ENCODE data around the gene GABBR2.
"Not testable (repeated sequence)": the region's sequence is repeated elsewhere in the genome, so short reads cannot be mapped to it uniquely, and the experiment has no call there.

GABBR2 gene

DNA sequence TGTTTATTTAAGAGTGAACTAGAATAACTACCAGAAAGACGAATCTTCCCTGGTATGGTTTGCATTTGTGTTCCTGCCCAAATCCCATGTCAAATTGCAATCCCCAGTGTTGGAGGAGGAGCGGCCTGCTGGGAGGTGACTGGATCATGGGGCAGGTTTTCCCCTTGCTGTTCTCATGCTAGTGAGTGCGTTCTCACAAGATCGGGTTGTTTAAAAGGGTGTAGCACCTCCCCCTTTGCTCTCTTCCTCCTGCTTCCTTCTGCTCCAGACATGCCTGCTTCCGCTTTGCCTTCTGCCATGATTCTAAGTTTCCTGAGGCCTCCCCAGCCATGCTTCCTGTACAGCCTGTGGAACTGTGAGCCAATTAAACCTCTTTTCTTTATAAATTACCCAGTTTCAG lies 242.9 kb downstream of the GABBR2 start:
- DNase-seq: no peak

- not testable (repeated sequence) for DNase-seq
Measured at GRCh38 chr9:98464156-98464690, 244.5 kb downstream of the GABBR2 start.

DNA sequence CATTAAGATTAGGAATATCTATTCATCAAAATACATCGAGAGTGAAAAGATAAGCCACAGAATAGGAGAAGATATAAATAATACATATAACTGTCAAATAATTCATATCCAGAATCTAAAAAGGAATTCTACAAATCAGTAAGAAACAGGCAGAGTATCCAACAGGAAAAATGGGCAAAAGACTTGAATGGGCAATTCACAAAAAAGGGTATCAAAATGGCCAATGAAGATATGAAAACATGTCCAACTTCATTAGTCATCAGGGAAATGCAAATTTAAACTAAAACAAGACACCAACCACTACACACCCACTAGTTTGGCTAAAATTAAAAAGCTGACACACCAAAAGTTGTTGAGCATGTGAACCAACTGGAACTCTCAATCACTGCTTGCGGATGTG lies 246.4 kb downstream of the GABBR2 start:
- DNase-seq: no peak

- no peak for DNase-seq
Measured at GRCh38 chr9:98460704-98461103, 248.0 kb downstream of the GABBR2 start.

- no peak for DNase-seq
Measured at GRCh38 chr9:98457726-98458370, 250.9 kb downstream of the GABBR2 start.

DNA sequence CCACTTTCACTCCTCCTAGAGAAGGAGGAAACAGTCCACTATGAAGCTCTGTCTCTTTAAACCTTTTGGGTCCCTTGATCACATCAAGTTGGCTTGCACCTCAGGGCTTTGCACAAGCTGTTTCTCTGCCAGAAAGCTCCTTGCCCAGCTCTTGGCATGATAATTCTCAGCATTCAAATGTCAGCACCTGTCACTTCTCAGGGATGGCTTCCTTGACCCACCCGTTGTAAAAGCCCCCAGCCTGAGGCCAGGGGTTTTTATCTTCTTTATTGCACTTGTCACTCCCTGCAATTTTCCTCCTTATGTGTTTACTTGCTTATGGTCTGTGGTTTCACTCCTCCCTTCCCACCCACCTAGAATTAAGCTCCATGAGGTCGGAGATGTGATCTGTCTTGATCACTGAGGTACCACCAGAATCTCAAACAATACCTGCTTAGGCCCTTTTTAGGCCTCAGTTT lies 252.6 kb downstream of the GABBR2 start:
- no peak for DNase-seq

- no peak for DNase-seq
Measured at GRCh38 chr9:98455256-98456155, 253.2 kb downstream of the GABBR2 start.

- no peak for DNase-seq
Measured at GRCh38 chr9:98453589-98454311, 255.0 kb downstream of the GABBR2 start.

DNA sequence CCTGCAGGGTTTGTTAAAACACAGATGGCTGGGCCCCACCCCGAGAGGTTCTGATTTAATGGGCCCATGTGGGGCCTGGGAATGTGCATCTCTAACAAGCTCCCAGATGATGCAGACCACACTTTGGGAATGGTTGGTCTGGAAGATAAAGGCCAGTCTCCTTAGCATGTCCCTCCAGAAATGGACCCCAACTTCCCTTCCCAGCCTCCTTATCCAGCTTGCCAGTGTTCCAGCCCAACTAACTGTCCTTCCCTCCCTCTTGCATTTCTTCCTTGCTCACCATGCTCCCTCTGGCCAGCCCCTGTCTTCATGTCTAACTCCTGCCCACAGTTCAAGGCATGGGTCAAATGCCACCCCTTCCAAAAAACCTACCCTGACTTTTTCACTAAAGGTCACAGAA lies 257.2 kb downstream of the GABBR2 start:
- DNase-seq: no peak

- DNase-seq: no peak
Measured at GRCh38 chr9:98450496-98450895, 258.2 kb downstream of the GABBR2 start.

DNA sequence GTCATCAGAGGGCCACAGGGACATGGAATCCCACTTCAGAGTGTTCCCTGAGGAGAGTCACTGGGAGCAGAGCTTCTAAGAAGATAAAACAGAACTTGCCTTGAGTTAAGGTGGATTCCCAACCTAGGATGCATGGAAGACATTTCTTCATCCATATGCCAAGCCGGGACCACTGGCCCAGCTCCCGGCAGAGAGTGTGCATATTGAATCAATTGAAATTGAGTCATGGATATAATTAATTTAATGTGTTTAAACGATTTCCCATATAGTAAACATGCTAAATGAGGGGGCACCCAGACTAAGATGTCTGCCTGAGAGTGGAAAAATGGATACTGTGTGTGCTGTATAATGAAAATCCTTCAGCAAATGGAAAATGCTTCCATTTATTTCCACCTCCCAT lies 258.9 kb downstream of the GABBR2 start:
- no peak for DNase-seq

DNA sequence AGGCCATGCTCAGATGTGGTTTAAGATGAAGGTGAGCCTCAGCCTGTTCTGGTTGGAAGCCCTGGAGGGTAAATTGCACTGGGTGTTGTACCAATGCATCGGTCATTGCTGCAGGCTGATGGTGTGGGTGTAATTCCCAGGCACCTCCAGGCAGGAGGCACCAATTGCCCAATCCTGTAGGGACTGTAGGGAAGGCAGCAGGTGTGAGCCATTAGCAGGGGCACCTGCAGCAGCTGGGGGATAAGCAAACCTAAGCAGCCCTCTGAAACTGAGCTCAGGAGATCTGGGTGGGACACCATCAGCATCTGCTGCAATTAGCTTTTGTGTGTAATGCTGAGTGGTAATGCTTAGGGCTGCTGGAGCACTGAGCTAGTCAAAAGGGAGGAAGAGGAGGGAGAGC lies 263.2 kb downstream of the GABBR2 start:
- no peak for DNase-seq

GRCh38 chr9:98444601-98445000 lies 264.1 kb downstream of the GABBR2 start:
- DNase-seq: no peak

DNA sequence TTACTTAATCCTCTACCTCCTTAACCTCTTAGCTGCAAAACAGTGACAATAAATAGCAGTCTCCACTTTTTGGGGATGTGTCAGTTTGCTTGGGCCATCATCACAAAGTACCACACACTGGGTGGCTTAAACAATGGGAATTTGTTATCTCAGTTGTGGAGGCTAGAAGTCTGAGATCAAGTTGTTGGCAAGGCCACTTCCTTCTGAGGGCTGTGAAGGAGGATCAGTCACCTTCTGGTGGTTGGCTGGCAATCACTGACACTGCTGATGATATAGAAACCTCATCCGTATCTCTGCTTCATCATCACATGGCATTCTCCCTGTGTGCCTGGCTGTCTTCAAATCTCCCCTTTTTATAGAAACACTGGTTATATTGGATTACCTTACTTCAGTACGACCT lies 266.2 kb downstream of the GABBR2 start:
- no peak for DNase-seq

GRCh38 chr9:98442114-98442513 lies 266.6 kb downstream of the GABBR2 start:
- DNase-seq: no peak

DNA sequence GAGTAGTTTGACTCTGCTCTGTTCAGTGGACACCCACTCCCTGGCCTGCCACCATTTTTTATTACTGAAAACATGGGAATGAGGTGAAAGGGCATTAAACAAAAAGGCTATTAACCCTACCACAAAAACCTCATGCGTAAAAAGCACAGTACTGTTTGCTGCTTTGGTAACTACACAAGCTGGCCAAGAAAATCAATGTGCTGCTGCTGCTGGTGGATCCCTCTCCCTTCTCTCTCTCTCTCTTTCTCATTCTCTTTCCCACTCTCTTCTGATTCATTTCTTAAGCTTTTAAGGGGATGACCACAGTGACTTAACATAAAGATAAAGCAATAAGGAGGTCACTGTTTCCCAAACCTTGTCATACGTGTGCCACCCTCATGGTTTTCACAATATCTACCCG lies 270.1 kb downstream of the GABBR2 start:
- DNase-seq: no peak

GRCh38 chr9:98437458-98438034 lies 271.2 kb downstream of the GABBR2 start:
- no peak for DNase-seq

- no peak for DNase-seq
Measured at GRCh38 chr9:98432960-98433359, 275.8 kb downstream of the GABBR2 start.

- no peak for DNase-seq
Measured at GRCh38 chr9:98432134-98432533, 276.6 kb downstream of the GABBR2 start.

DNA sequence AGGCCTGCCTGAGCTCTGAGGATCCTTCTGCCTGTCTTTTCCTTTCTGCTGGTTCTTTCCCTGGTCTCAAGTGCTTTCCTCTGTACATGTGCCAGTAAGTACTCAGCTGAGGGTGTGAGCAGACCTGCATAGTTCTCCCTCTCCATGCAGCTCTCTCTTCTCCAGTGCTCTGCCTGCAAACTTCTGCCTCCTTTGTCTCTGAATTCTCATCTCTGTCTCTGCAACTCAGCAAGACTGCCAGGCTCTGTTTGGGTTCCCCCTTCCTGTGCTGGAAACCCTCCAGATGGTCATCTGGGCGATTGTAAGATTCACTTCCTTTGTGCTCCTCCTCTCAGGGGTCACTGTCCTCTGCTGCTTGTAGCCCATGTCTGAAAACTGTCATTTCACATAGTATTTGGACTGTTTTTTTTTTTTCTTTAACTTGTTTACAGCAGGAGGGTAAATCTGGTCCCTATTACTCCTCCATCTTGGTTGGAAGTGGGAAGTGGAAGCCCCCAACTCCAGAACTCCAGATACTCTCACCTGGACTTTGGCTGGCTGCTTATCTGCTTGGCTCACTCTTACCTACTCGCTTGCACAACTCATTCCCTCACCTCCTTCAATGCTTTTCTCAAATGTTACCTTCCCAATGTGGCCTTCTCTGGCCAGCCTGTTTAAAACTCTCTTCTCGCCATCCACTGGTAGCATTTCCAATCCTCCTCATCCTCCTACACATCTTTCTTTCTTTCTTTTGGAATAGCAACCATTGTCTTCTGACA lies 278.0 kb downstream of the GABBR2 start:
- DNase-seq: no peak

GRCh38 chr9:98429613-98430012 lies 279.1 kb downstream of the GABBR2 start:
- no peak for DNase-seq

DNA sequence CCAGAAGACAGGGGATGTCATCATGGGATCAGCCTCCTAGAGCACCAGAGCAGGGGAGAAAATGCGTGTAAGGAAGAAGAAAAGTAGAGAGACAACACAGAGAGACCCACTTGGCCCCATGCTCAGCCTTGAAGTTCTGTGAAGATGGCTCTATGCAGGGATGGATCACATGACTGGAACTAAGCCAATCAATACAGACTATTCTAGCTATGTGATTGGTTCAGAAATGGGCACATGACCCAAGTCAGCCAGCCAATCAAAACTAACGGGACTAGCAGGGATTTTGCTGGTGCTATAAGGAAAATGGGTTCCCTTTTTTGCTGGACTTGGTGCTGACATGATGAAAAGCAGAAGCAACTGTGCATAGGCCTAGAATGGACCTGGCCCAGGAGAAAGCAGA lies 280.3 kb downstream of the GABBR2 start:
- DNase-seq: no peak

Measured in NCI-H2227 treated with DMSO at 0.1 percent for 48 hours (cell line).